HUES48 (cell line): ENCODE results near the gene RNF148.

Source experiments
- H3K27ac ChIP-seq: one replicate; pipeline ENCODE4 v1.7.0; 2013; ENCODE audit warnings: low read depth, low read length, inconsistent platforms
- H3K27me3 ChIP-seq: 2 replicates; pipeline ENCODE4 v1.6.1; 2013; ENCODE audit warnings: mild to moderate bottlenecking, low read length; ENCODE audit not compliant: control insufficient read depth, insufficient read depth
- H3K36me3 ChIP-seq: 2 replicates; pipeline ENCODE4 v1.6.1; 2013; ENCODE audit warnings: low read length; ENCODE audit not compliant: control insufficient read depth, insufficient read depth
- H3K4me1 ChIP-seq: 2 replicates; pipeline ENCODE4 v1.6.1; 2013; ENCODE audit warnings: mild to moderate bottlenecking, low read length; ENCODE audit not compliant: control insufficient read depth, insufficient read depth
- H3K4me3 ChIP-seq: 2 replicates; pipeline ENCODE4 v1.5.1; 2013; ENCODE audit warnings: mild to moderate bottlenecking, low read depth, low read length
- H3K9ac ChIP-seq: 2 replicates; pipeline ENCODE4 v1.6.1; 2013; ENCODE audit warnings: mild to moderate bottlenecking, low read depth, low read length, moderate library complexity
- H3K9me3 ChIP-seq: 2 replicates; pipeline ENCODE4 v1.6.1; 2013; ENCODE audit warnings: low read length; ENCODE audit not compliant: control insufficient read depth, insufficient read depth

Gene RNF148

DNA sequence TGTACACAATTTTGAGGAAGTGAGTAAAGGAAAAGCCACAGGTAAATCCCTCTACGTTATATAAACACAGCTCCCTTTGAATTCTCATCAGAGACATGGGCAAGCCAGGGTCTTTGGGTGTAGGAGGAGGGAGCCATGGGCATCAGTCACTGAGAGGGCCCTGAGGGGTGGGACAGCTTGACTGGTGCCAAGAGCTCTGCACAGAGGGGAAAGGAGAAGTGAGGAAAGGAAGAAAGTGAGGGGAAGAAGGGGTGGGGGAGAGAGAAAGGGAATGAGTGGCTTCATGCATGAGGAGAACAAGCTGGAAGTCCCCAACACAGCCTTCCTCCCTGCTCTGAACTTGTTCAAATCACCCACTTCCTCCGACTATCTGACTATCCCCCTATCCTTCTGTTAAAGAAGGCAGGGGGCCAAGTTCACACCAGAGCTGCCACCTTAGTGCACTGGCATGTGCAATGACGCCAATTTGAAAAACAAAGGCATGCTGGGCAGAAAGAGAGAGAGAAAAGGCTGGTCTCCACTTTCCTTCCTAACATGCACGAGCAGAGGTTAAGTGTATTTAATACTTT, 16.4 kb upstream of the RNF148 start:
- Histone ChIP-seq H3K27me3 (no peaks in the 10 kb centered on the region), H3K9me3 (no peaks in the 10 kb centered on the region), H3K36me3 (no peaks in the 10 kb centered on the region), H3K4me1 (peaks cover 16% of the 10 kb centered on the region), H3K27ac (no peak overlapping the region), H3K9ac (no peak overlapping the region), H3K4me3 (no peak overlapping the region)

GRCh38 chr7:122717356-122718089, 14.8 kb upstream of the RNF148 start:
- Histone ChIP-seq H3K36me3 (no peaks in the 10 kb centered on the region), H3K27ac (no peak overlapping the region), H3K4me3 (no peak overlapping the region), H3K4me1 (peaks cover 16% of the 10 kb centered on the region), H3K9ac (no peak overlapping the region), H3K9me3 (no peaks in the 10 kb centered on the region), H3K27me3 (no peaks in the 10 kb centered on the region)

- Histone ChIP-seq H3K27ac (no peak overlapping the region), H3K4me3 (no peak overlapping the region), H3K9ac (no peak overlapping the region), H3K4me1 (peaks cover 16% of the 10 kb centered on the region), H3K9me3 (no peaks in the 10 kb centered on the region), H3K36me3 (no peaks in the 10 kb centered on the region), H3K27me3 (no peaks in the 10 kb centered on the region)
These were observed 12.5 kb upstream of the RNF148 start for GRCh38 chr7:122715183-122715582.

- no peaks in the 10 kb centered on the region for H3K27me3 ChIP-seq
- H3K4me1 ChIP-seq: no peaks in the 10 kb centered on the region
- H3K9ac ChIP-seq: no peak overlapping the region
- H3K4me3 ChIP-seq: no peak overlapping the region
- H3K9me3 ChIP-seq: no peaks in the 10 kb centered on the region
- no peaks in the 10 kb centered on the region for H3K36me3 ChIP-seq
- H3K27ac ChIP-seq: no peak overlapping the region
These were observed 8.2 kb upstream of the RNF148 start for GRCh38 chr7:122710916-122711315.

GRCh38 chr7:122709930-122710646, 7.4 kb upstream of the RNF148 start:
- Histone ChIP-seq H3K9me3 (no peaks in the 10 kb centered on the region), H3K36me3 (no peaks in the 10 kb centered on the region), H3K27me3 (no peaks in the 10 kb centered on the region), H3K27ac (no peak overlapping the region), H3K4me3 (no peak overlapping the region), H3K4me1 (no peaks in the 10 kb centered on the region), H3K9ac (no peak overlapping the region)

DNA sequence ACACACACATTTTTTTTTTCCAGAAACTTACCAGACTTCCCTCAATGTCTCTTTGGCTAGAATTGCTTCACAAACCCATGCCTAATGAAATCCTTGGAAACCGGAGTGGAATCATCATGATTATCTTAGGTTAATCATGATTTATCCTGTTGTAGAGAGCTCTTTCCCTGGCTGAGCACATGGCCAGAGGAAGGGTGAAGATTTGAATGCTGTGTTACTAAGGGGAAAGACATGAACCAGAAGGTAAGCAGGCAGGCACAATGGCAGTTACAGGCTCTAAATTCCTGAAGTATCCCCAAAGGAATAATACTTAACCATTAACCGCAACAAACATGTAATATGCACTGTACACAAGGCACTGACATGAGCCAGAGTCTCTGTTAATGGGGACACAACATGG, 4.1 kb upstream of the RNF148 start:
- Histone ChIP-seq H3K36me3 (no peaks in the 10 kb centered on the region), H3K27me3 (no peaks in the 10 kb centered on the region), H3K27ac (no peak overlapping the region), H3K4me1 (no peaks in the 10 kb centered on the region), H3K9ac (no peak overlapping the region), H3K4me3 (no peak overlapping the region), H3K9me3 (no peaks in the 10 kb centered on the region)

GRCh38 chr7:122699017-122699416, 3.7 kb downstream of the RNF148 start, which contains the start of gene RNF133:
RNF133 (minus strand) TSS chr7:122699117; CDS start chr7:122698918, 199 bp downstream.
- H3K9me3 ChIP-seq: no peaks in the 10 kb centered on the region
- peaks cover 15% of the 10 kb centered on the region for H3K4me1 ChIP-seq
- no peaks in the 10 kb centered on the region for H3K27me3 ChIP-seq
- H3K27ac ChIP-seq: no peak within 1 kb of the TSS
- no peak within 1 kb of the TSS for H3K4me3 ChIP-seq
- no peak within 1 kb of the TSS for H3K9ac ChIP-seq
- H3K36me3 ChIP-seq: no peaks in the 10 kb centered on the region

DNA sequence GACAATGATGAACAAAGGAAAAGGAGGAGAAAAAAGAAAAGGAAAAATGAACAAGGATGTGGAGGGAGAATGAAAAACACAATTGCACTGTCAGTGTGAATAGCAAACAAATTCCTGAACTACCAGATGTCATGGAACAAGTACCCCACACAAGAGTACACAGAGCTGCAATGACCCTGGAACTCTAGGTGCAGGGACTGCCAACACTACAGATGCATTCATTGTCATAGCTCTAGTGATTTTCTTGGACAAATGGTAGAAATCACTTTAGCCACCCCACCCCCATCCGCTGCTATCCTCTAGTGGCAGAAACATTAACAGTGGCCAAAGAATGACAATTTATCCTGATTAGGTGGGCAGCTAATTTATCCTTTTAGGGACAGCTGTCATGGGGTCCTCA, 6.9 kb downstream of the RNF148 start:
- H3K9me3 ChIP-seq: peaks cover 13% of the 10 kb centered on the region
- peaks cover 15% of the 10 kb centered on the region for H3K4me1 ChIP-seq

DNA sequence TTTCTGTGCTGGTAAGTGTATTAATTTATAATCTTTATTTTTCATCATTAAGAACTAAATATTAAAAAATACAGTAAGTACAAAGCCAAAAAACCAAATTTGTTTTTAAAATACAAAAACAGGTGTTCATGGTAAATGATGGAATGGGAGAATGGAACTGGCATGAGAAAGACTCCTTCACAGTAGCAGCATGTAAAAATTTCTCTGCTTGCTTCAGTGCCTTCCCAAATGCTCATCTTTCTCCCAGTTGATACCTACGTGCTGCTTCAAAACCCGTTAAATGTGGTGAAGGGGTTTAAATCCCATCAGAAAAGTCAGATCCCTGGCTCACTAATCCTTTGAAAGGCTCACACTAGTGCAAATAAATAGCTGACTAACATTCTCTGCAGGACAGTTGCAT, 8.0 kb downstream of the RNF148 start:
- Histone ChIP-seq H3K9ac (no peak overlapping the region), H3K9me3 (peaks cover 13% of the 10 kb centered on the region), H3K27me3 (no peaks in the 10 kb centered on the region), H3K27ac (no peak overlapping the region), H3K4me3 (no peak overlapping the region), H3K36me3 (no peaks in the 10 kb centered on the region), H3K4me1 (peaks cover 13% of the 10 kb centered on the region)

More for the DNA sequence above, 6.9 kb downstream of the RNF148 start:
- H3K27ac ChIP-seq: no peak overlapping the region
- H3K36me3 ChIP-seq: no peaks in the 10 kb centered on the region
- no peak overlapping the region for H3K9ac ChIP-seq
- no peak overlapping the region for H3K4me3 ChIP-seq
- no peaks in the 10 kb centered on the region for H3K27me3 ChIP-seq

DNA sequence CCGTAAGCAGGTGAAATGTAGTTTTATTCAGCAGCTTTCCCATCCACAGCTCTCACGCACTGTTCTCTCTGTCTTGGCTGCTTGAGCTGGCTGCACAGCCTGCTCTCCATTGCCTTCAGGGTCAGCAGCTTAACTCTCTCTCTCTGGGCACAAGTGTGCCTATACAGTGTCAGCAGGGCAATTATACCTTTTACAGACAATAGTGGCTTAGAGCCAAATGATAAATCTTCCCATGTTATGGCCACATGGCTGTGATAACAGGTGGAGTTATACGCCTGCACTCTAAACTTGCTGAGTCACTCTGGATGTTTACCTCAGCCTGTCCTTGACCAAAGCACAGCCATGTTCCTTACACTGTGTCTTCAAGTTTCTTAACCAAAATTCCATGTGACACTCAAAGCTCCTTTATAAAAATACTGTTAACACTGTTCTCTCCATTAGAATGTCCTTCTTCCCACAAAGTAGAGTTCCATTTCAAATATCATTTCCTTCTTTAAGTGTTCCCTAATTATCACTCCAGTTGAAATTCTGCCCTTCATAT, 9.9 kb downstream of the RNF148 start:
- Histone ChIP-seq H3K4me1 (peaks cover 13% of the 10 kb centered on the region), H3K4me3 (no peak overlapping the region), H3K27me3 (no peaks in the 10 kb centered on the region), H3K9ac (no peak overlapping the region), H3K36me3 (no peaks in the 10 kb centered on the region), H3K9me3 (peaks cover 13% of the 10 kb centered on the region), H3K27ac (no peak overlapping the region)
